ENCODE measurements around the gene FAM20C. TPM values are rescaled to one million over a fixed set of nuclear protein-coding genes. Genes with fewer than 3 reads are reported as not detected.

FAM20C gene
- total and polyA plus RNA-seq, 10 of the 15 experiments (the other 5 are each of a cell fraction or from before 2014, with no cell fraction given) = 0.44 TPM; not detected in 9

DNA sequence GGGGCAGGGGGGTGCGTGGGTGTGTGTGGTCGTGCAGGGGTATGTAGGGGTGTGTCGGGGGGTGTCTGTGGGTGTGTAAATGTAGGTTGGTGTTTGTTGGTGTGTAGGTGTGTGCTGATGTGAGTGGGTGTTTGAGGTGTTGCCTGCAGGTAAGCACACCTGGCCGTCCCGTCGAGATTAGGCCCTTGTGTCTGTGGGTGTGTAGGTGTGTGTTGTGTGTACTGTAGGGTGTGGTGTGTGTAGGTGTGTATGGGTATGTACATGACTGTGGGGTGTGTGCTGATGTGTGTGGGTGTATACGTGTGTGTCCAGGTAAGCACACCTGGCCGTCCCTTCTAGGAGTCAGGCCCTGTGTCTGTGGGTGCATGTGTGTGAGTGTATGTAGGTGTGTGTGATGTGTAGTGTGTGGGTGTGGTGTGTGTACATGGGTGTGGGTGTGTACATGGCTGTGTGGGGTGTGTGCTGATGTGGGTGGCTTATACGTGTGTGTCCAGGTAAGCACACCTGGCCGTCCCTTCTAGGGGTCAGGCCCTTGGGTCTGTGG is 15.8 kb downstream of the FAM20C start:
- CTCF ChIA-PET = no interaction called here
- FAIRE-seq (no peak), DNase-seq (ENCODE audit: low read depth, low spot score) (no peak), ATAC-seq (no peak)
- Histone ChIP-seq H4K20me1 (ENCODE audit: control insufficient read depth, insufficient read depth) (no peaks in the 10 kb centered on the region), H3K27ac (ENCODE audit: control insufficient read depth, insufficient read depth) (no peak overlapping the region), H3K9me3 (replicated peaks; ENCODE audit: control insufficient read depth, insufficient read depth, low read length) (peaks cover 2% of the 10 kb centered on the region; the same call in 1 of the 3 replicates), H3K79me2 (ENCODE audit: control insufficient read depth, insufficient read depth, low read length) (no peaks in the 10 kb centered on the region), H3K9ac (ENCODE audit: control insufficient read depth, insufficient read depth, low read length) (no peak overlapping the region), H3K4me3 (no peak overlapping the region), H3K36me3 (ENCODE audit: control insufficient read depth in 2 of 2, insufficient read depth in 2 of 2, low read length in 1 of 2) (no peaks in the 10 kb centered on the region), H3K27me3 (replicated peaks in 1 of 2; ENCODE audit: control insufficient read depth in 2 of 2, insufficient read depth in 2 of 2, low read length in 1 of 2) (no peaks in the 10 kb centered on the region), H3K4me1 (ENCODE audit: control insufficient read depth, insufficient read depth, low read length) (no peaks in the 10 kb centered on the region), H3K4me2 (ENCODE audit: control insufficient read depth, insufficient read depth) (no peak overlapping the region), H2AFZ (ENCODE audit: control insufficient read depth, low read depth, low read length) (no peak overlapping the region)
- TF ChIP-seq YY1 (IDR thresholded peaks at IDR 0.05; ENCODE audit: low read depth, low read length) = no peak
- TF ChIP-seq STAT1 (conservative IDR thresholded peaks at IDR 0.05) = no peak
- TF ChIP-seq, protein P1, sequence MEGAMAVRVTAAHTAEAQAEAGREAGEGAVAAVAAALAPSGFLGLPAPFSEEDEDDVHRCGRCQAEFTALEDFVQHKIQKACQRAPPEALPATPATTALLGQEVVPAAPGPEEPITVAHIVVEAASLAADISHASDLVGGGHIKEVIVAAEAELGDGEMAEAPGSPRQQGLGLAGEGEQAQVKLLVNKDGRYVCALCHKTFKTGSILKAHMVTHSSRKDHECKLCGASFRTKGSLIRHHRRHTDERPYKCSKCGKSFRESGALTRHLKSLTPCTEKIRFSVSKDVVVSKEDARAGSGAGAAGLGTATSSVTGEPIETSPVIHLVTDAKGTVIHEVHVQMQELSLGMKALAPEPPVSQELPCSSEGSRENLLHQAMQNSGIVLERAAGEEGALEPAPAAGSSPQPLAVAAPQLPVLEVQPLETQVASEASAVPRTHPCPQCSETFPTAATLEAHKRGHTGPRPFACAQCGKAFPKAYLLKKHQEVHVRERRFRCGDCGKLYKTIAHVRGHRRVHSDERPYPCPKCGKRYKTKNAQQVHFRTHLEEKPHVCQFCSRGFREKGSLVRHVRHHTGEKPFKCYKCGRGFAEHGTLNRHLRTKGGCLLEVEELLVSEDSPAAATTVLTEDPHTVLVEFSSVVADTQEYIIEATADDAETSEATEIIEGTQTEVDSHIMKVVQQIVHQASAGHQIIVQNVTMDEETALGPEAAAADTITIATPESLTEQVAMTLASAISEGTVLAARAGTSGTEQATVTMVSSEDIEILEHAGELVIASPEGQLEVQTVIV (IDR thresholded peaks at IDR 0.05; ENCODE audit: borderline replicate concordance, partially characterized antibody) = no peak
- TF ChIP-seq, protein P2, sequence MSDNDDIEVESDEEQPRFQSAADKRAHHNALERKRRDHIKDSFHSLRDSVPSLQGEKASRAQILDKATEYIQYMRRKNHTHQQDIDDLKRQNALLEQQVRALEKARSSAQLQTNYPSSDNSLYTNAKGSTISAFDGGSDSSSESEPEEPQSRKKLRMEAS (IDR thresholded peaks at IDR 0.05; ENCODE audit: low read depth, low read length) = no peak
- no peak for TF ChIP-seq SMAD1 (IDR thresholded peaks at IDR 0.05; ENCODE audit: low read depth, partially characterized antibody)
- no peak for TF ChIP-seq CHD1 (IDR thresholded peaks at IDR 0.05; ENCODE audit: low read depth, low read length)
- TF ChIP-seq, protein P3, sequence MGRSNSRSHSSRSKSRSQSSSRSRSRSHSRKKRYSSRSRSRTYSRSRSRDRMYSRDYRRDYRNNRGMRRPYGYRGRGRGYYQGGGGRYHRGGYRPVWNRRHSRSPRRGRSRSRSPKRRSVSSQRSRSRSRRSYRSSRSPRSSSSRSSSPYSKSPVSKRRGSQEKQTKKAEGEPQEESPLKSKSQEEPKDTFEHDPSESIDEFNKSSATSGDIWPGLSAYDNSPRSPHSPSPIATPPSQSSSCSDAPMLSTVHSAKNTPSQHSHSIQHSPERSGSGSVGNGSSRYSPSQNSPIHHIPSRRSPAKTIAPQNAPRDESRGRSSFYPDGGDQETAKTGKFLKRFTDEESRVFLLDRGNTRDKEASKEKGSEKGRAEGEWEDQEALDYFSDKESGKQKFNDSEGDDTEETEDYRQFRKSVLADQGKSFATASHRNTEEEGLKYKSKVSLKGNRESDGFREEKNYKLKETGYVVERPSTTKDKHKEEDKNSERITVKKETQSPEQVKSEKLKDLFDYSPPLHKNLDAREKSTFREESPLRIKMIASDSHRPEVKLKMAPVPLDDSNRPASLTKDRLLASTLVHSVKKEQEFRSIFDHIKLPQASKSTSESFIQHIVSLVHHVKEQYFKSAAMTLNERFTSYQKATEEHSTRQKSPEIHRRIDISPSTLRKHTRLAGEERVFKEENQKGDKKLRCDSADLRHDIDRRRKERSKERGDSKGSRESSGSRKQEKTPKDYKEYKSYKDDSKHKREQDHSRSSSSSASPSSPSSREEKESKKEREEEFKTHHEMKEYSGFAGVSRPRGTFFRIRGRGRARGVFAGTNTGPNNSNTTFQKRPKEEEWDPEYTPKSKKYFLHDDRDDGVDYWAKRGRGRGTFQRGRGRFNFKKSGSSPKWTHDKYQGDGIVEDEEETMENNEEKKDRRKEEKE (IDR thresholded peaks at IDR 0.05) = no peak
- TF ChIP-seq IKZF2 (IDR thresholded peaks at IDR 0.05) = no peak
- no peak for TF ChIP-seq NFYA (IDR thresholded peaks at IDR 0.05; ENCODE audit: borderline replicate concordance, low read depth, low read length)
- WGBS (ENCODE audit: insufficient coverage, insufficient replicate concordance, low lambda C conversion rate, missing lambda C conversion rate) = 58% methylated on average over 9 of the region's 10 CpGs
- POLR2A ChIA-PET = no interaction called here
- in situ Hi-C loops (cut with MboI) (no loop called here), intact Hi-C loops (cut with micrococcal nuclease; ENCODE audit: unreplicated experiment) (no loop called here)
- RAD21 ChIA-PET (ENCODE audit: unreplicated experiment) = no interaction called here
- BruUV-seq (replicated peaks) = no TSS peak
- SMC1A ChIA-PET (ENCODE audit: uncharacterized antibody, unreplicated experiment) = no interaction called here
